Measurements from ENCODE around the gene VEZF1.

DNA sequence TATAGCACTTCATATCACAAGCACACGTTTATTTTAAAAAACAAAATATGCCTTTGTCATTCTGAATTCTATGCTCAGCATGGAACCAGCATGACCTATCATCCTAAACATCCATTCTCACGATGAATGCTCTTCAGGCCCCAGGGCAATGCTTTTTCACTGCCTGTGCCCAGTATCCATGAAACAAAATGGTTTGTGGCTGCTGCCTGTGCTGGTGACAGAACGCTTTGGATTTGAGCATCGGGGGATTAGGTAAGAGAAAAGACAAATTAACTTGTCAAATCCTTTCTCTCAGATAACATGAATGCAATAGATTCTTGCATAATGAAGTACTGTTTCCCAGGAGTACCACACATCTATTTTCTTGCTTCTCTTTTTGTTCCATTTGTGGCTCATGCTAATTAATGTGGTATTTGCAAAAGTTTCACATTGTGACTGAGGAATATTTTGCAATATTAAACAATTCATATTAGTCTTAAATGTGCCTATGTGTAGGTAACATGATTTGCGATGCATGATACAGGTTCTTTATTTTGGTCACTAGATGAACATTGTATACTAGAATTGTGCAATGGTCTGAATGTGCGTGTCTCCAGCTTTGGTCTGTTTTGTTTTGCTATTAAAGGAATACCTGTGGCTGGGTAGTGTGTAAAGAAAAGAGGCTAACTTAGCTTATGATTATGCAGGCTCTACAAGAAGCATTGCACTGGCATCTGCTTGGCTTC, 44.8 kb upstream of the VEZF1 start:
- TF ChIP-seq POLR2AphosphoS5 (IDR thresholded peaks at IDR 0.05; ENCODE audit: low read depth) = no peak
- TF ChIP-seq, protein P1, sequence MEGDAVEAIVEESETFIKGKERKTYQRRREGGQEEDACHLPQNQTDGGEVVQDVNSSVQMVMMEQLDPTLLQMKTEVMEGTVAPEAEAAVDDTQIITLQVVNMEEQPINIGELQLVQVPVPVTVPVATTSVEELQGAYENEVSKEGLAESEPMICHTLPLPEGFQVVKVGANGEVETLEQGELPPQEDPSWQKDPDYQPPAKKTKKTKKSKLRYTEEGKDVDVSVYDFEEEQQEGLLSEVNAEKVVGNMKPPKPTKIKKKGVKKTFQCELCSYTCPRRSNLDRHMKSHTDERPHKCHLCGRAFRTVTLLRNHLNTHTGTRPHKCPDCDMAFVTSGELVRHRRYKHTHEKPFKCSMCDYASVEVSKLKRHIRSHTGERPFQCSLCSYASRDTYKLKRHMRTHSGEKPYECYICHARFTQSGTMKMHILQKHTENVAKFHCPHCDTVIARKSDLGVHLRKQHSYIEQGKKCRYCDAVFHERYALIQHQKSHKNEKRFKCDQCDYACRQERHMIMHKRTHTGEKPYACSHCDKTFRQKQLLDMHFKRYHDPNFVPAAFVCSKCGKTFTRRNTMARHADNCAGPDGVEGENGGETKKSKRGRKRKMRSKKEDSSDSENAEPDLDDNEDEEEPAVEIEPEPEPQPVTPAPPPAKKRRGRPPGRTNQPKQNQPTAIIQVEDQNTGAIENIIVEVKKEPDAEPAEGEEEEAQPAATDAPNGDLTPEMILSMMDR (conservative IDR thresholded peaks at IDR 0.05; ENCODE audit: low read depth in 2 of 2) = no peak
- no peak for TF ChIP-seq EZH2phosphoT487 (IDR thresholded peaks at IDR 0.05; ENCODE audit: unreplicated experiment)
- no peak for TF ChIP-seq EZH2 (IDR thresholded peaks at IDR 0.05; ENCODE audit: low read depth, unreplicated experiment)
- TF ChIP-seq, protein P2, sequence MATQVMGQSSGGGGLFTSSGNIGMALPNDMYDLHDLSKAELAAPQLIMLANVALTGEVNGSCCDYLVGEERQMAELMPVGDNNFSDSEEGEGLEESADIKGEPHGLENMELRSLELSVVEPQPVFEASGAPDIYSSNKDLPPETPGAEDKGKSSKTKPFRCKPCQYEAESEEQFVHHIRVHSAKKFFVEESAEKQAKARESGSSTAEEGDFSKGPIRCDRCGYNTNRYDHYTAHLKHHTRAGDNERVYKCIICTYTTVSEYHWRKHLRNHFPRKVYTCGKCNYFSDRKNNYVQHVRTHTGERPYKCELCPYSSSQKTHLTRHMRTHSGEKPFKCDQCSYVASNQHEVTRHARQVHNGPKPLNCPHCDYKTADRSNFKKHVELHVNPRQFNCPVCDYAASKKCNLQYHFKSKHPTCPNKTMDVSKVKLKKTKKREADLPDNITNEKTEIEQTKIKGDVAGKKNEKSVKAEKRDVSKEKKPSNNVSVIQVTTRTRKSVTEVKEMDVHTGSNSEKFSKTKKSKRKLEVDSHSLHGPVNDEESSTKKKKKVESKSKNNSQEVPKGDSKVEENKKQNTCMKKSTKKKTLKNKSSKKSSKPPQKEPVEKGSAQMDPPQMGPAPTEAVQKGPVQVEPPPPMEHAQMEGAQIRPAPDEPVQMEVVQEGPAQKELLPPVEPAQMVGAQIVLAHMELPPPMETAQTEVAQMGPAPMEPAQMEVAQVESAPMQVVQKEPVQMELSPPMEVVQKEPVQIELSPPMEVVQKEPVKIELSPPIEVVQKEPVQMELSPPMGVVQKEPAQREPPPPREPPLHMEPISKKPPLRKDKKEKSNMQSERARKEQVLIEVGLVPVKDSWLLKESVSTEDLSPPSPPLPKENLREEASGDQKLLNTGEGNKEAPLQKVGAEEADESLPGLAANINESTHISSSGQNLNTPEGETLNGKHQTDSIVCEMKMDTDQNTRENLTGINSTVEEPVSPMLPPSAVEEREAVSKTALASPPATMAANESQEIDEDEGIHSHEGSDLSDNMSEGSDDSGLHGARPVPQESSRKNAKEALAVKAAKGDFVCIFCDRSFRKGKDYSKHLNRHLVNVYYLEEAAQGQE (IDR thresholded peaks at IDR 0.05; ENCODE audit: unreplicated experiment) = no peak
- TF ChIP-seq, protein P3, sequence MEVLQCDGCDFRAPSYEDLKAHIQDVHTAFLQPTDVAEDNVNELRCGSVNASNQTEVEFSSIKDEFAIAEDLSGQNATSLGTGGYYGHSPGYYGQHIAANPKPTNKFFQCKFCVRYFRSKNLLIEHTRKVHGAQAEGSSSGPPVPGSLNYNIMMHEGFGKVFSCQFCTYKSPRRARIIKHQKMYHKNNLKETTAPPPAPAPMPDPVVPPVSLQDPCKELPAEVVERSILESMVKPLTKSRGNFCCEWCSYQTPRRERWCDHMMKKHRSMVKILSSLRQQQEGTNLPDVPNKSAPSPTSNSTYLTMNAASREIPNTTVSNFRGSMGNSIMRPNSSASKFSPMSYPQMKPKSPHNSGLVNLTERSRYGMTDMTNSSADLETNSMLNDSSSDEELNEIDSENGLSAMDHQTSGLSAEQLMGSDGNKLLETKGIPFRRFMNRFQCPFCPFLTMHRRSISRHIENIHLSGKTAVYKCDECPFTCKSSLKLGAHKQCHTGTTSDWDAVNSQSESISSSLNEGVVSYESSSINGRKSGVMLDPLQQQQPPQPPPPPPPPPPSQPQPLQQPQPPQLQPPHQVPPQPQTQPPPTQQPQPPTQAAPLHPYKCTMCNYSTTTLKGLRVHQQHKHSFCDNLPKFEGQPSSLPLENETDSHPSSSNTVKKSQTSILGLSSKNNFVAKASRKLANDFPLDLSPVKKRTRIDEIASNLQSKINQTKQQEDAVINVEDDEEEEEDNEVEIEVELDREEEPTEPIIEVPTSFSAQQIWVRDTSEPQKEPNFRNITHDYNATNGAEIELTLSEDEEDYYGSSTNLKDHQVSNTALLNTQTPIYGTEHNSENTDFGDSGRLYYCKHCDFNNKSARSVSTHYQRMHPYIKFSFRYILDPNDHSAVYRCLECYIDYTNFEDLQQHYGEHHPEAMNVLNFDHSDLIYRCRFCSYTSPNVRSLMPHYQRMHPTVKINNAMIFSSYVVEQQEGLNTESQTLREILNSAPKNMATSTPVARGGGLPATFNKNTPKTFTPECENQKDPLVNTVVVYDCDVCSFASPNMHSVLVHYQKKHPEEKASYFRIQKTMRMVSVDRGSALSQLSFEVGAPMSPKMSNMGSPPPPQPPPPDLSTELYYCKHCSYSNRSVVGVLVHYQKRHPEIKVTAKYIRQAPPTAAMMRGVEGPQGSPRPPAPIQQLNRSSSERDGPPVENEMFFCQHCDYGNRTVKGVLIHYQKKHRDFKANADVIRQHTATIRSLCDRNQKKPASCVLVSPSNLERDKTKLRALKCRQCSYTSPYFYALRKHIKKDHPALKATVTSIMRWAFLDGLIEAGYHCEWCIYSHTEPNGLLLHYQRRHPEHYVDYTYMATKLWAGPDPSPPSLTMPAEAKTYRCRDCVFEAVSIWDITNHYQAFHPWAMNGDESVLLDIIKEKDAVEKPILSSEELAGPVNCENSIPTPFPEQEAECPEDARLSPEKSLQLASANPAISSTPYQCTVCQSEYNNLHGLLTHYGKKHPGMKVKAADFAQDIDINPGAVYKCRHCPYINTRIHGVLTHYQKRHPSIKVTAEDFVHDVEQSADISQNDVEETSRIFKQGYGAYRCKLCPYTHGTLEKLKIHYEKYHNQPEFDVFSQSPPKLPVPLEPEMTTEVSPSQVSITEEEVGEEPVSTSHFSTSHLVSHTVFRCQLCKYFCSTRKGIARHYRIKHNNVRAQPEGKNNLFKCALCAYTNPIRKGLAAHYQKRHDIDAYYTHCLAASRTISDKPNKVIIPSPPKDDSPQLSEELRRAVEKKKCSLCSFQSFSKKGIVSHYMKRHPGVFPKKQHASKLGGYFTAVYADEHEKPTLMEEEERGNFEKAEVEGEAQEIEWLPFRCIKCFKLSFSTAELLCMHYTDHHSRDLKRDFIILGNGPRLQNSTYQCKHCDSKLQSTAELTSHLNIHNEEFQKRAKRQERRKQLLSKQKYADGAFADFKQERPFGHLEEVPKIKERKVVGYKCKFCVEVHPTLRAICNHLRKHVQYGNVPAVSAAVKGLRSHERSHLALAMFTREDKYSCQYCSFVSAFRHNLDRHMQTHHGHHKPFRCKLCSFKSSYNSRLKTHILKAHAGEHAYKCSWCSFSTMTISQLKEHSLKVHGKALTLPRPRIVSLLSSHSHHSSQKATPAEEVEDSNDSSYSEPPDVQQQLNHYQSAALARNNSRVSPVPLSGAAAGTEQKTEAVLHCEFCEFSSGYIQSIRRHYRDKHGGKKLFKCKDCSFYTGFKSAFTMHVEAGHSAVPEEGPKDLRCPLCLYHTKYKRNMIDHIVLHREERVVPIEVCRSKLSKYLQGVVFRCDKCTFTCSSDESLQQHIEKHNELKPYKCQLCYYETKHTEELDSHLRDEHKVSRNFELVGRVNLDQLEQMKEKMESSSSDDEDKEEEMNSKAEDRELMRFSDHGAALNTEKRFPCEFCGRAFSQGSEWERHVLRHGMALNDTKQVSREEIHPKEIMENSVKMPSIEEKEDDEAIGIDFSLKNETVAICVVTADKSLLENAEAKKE (CRISPR knock-in tag; IDR thresholded peaks at IDR 0.05) = no peak
- TF ChIP-seq ZNF331 (CRISPR knock-in tag; IDR thresholded peaks at IDR 0.05; ENCODE audit: low read depth) = no peak
- no peak for TF ChIP-seq STAT1 (IDR thresholded peaks at IDR 0.05; ENCODE audit: unreplicated experiment)
- TF ChIP-seq, protein P4, sequence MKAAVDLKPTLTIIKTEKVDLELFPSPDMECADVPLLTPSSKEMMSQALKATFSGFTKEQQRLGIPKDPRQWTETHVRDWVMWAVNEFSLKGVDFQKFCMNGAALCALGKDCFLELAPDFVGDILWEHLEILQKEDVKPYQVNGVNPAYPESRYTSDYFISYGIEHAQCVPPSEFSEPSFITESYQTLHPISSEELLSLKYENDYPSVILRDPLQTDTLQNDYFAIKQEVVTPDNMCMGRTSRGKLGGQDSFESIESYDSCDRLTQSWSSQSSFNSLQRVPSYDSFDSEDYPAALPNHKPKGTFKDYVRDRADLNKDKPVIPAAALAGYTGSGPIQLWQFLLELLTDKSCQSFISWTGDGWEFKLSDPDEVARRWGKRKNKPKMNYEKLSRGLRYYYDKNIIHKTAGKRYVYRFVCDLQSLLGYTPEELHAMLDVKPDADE (IDR thresholded peaks at IDR 0.05) = no peak
- TF ChIP-seq CREB1 (CRISPR knock-in tag; IDR thresholded peaks at IDR 0.05; ENCODE audit: low read depth) = no peak
- no peak for TF ChIP-seq JUNB (IDR thresholded peaks at IDR 0.05; ENCODE audit: unreplicated experiment)
- no peak for TF ChIP-seq NANOG (IDR thresholded peaks at IDR 0.05; ENCODE audit: borderline replicate concordance)

All from GM23338 (cell line).